Left ventricle myocardium inferior (tissue), 1 donor: ENCODE results near the gene ATXN1. TPM values are rescaled to one million over a fixed set of nuclear protein-coding genes. Genes with fewer than 3 reads are reported as not detected.

Source experiments
- DNase-seq: peaks from one replicate; pipeline ENCODE4 v3.0.0-alpha.2; 2020
- H3K27ac ChIP-seq: fragments of 200-600 bp; replicated peaks from 2 replicates; pipeline ENCODE4 v1.8.0; 2021
- H3K27me3 ChIP-seq: fragments of 200-600 bp; 2 replicates; pipeline ENCODE4 v1.8.0; 2021; ENCODE audit warnings: low read depth
- H3K36me3 ChIP-seq: fragments of 200-600 bp; 2 replicates; pipeline ENCODE4 v1.8.0; 2021
- H3K4me1 ChIP-seq: fragments of 200-600 bp; 2 replicates; pipeline ENCODE4 v1.8.0; 2021
- H3K4me3 ChIP-seq: fragments of 200-600 bp; 2 replicates; pipeline ENCODE4 v1.8.0; 2021; ENCODE audit warnings: mild to moderate bottlenecking, moderate library complexity
- H3K9me3 ChIP-seq: fragments of 200-600 bp; replicated peaks from 2 replicates; pipeline ENCODE4 v1.8.0; 2021
- CTCF ChIP-seq: fragments of 200-600 bp; IDR thresholded peaks from 2 replicates; pipeline ENCODE4 v1.8.0; 2021; ENCODE audit warnings: antibody characterized with exemption, mild to moderate bottlenecking, borderline replicate concordance
- intact Hi-C: fragments of 100-400 bp; cut with micrococcal nuclease; formaldehyde crosslinking; loops from one replicate; pipeline ENCODE4 v1.11.0; 2022
- total RNA-seq: library from RNA; stranded (reverse); fragmentation: NEBNext Ultra II Directional; extraction: Animal tissue kit (Norgen Biotek cat#: 25700); gene quantifications from one replicate; pipeline ENCODE4 v1.2.1, GENCODE V29; 2021
- donor health status: DM: no; HTN: yes; CAD: no; lungs with severe emphysema.

ATXN1 gene
- total RNA-seq, 1 donor from 2014 or later = 41.5 TPM

- peak; percentile 55 for DNase-seq
- Histone ChIP-seq H3K27me3 (no peaks in the 10 kb centered on the region), H3K4me1 (peaks cover 59% of the 10 kb centered on the region), H3K27ac (peak overlapping the region; percentile 93), H3K9me3 (no peaks in the 10 kb centered on the region), H3K4me3 (peak overlapping the region; percentile 5), H3K36me3 (peaks cover 21% of the 10 kb centered on the region)
- no peak for TF ChIP-seq CTCF
- intact Hi-C loops = no loop called here
Measured at GRCh38 chr6:16322666-16323312, 438.5 kb downstream of the ATXN1 start.

GRCh38 chr6:16321826-16322225, 439.4 kb downstream of the ATXN1 start:
- Histone ChIP-seq H3K9me3 (no peaks in the 10 kb centered on the region), H3K36me3 (peaks cover 12% of the 10 kb centered on the region), H3K27me3 (no peaks in the 10 kb centered on the region), H3K4me3 (no peak overlapping the region), H3K4me1 (peaks cover 62% of the 10 kb centered on the region), H3K27ac (peak overlapping the region; percentile 93)
- intact Hi-C loops = no loop called here
- no peak for TF ChIP-seq CTCF
- DNase-seq = no peak

GRCh38 chr6:16321341-16321710, 439.9 kb downstream of the ATXN1 start:
- Histone ChIP-seq H3K4me3 (no peak overlapping the region), H3K36me3 (peaks cover 7% of the 10 kb centered on the region), H3K9me3 (no peaks in the 10 kb centered on the region), H3K27ac (peak overlapping the region; percentile 93), H3K4me1 (peaks cover 67% of the 10 kb centered on the region), H3K27me3 (no peaks in the 10 kb centered on the region)
- no peak for DNase-seq
- TF ChIP-seq CTCF = no peak
- intact Hi-C loops = no loop called here

- peak overlapping the region; percentile 53 for H3K4me3 ChIP-seq
- intact Hi-C loops = no loop called here
Measured at GRCh38 chr6:16320533-16321340, 440.5 kb downstream of the ATXN1 start.

More at GRCh38 chr6:16320533-16321340, 440.5 kb downstream of the ATXN1 start:
- no peak for DNase-seq
- Histone ChIP-seq H3K36me3 (peaks cover under 1% of the 10 kb centered on the region), H3K4me1 (peaks cover 68% of the 10 kb centered on the region), H3K9me3 (no peaks in the 10 kb centered on the region), H3K27ac (peak overlapping the region; percentile 93), H3K27me3 (no peaks in the 10 kb centered on the region)
- TF ChIP-seq CTCF = no peak
